B cell (primary cell): ENCODE measurements around the gene SH2B2. TPM values are rescaled to one million over a fixed set of nuclear protein-coding genes. Genes with fewer than 3 reads are reported as not detected.

Source experiments
- ATAC-seq: fragments of 200-7000 bp; cut with Tn5 transposase; one replicate; pipeline ENCODE4 v1.10.0; 2021; ENCODE audit warnings: low read depth, mild to moderate bottlenecking, moderate number of reproducible peaks, moderate library complexity
- CTCF ChIA-PET: fragments of 350-600 bp; sonication (Branson Sonifier 250); formaldehyde crosslinking; loops from one replicate; lab custom pipeline; 2021; ENCODE audit warnings: antibody characterized with exemption, inconsistent platforms; lab: Charles Lee
- POLR2A ChIA-PET: fragments of 350-600 bp; sonication (Branson Sonifier 250); formaldehyde crosslinking; loops from one replicate; lab custom pipeline; 2021; ENCODE audit warnings: antibody characterized with exemption; lab: Charles Lee
- DNase-seq: peaks from one replicate; pipeline ENCODE4 v3.0.0; 2013
- H2AFZ ChIP-seq: 2 replicates; pipeline ENCODE4 v1.6.1; 2012; ENCODE audit warnings: mild to moderate bottlenecking, low read depth, low read length; ENCODE audit not compliant: insufficient read depth, poor library complexity, severe bottlenecking
- H3K27ac ChIP-seq, 2 donors: 1 replicate in 1 of 2; 2 replicates in 1 of 2; pipeline ENCODE4 v1.5.1; 2012 to 2013; ENCODE audit warnings: low read length in 2 of 2, mild to moderate bottlenecking in 2 of 2, moderate library complexity in 1 of 2
- H3K27me3 ChIP-seq, 4 experiments: fragments of 200-600 bp in 1 of 4; sonication (generic) in 1 of 4; replicated peaks in 1 of 4; 1 replicate in 2 of 4; 2 replicates in 2 of 4; pipeline versions ENCODE4 v1.6.1 to v1.7.0; 2013 to 2016; ENCODE audit warnings: low read length in 3 of 4, mild to moderate bottlenecking in 2 of 4, mixed read lengths in 1 of 4, moderate library complexity in 1 of 4; ENCODE audit not compliant: insufficient read depth in 4 of 4, control insufficient read depth in 3 of 4; ENCODE audit errors: control extremely low read depth in 1 of 4
- H3K36me3 ChIP-seq, 2 experiments: replicated peaks in 1 of 2; 1 replicate in 1 of 2; 2 replicates in 1 of 2; pipeline versions ENCODE4 v1.6.1 to v1.7.1; 2013; ENCODE audit warnings: low read length in 1 of 2; ENCODE audit not compliant: insufficient read depth in 2 of 2, control insufficient read depth in 1 of 2; ENCODE audit errors: control extremely low read depth in 1 of 2, extremely low read depth in 1 of 2
- H3K4me1 ChIP-seq, 2 donors: fragments of 200-600 bp in 1 of 2; sonication (generic) in 1 of 2; 1 replicate in 1 of 2; 2 replicates in 1 of 2; pipeline versions ENCODE4 v1.5.1 to v1.6.1; 2013 to 2017; ENCODE audit warnings: low read length in 2 of 2; ENCODE audit not compliant: control insufficient read depth in 2 of 2, insufficient read depth in 2 of 2
- H3K4me2 ChIP-seq: replicated peaks from 2 replicates; pipeline ENCODE3; 2012; ENCODE audit warnings: mild to moderate bottlenecking, low read depth, low read length; ENCODE audit not compliant: poor library complexity, severe bottlenecking
- H3K4me3 ChIP-seq, 5 experiments: fragments of 200-600 bp in 1 of 5; sonication (generic) in 1 of 5; 1 replicate in 3 of 5; 2 replicates in 2 of 5; pipeline versions ENCODE4 v1.5.1 to v1.7.0; 2011 to 2016; ENCODE audit warnings: low read length in 4 of 5, mild to moderate bottlenecking in 4 of 5, low read depth in 2 of 5, control low read depth in 1 of 5, moderate library complexity in 1 of 5; ENCODE audit not compliant: insufficient read depth in 1 of 5; ENCODE audit errors: control extremely low read depth in 1 of 5, extremely low read depth in 1 of 5
- H3K79me2 ChIP-seq: fragments of 200-600 bp; sonication (generic); one replicate; pipeline ENCODE4 v1.6.0; 2016; ENCODE audit warnings: low read length; ENCODE audit not compliant: control insufficient read depth, insufficient read depth
- H3K9ac ChIP-seq: fragments of 200-600 bp; sonication (generic); 2 replicates; pipeline ENCODE4 v1.6.1; 2017; ENCODE audit warnings: mild to moderate bottlenecking, low read length, moderate library complexity
- H3K9me3 ChIP-seq, 3 donors: one replicate each; pipeline versions ENCODE4 v1.6.1 to v1.7.1; 2013; ENCODE audit warnings: low read length in 2 of 3; ENCODE audit not compliant: control insufficient read depth in 2 of 3, insufficient read depth in 1 of 3; ENCODE audit errors: control extremely low read depth in 1 of 3
- H4K20me1 ChIP-seq: 2 replicates; pipeline ENCODE4 v1.6.0; 2012; ENCODE audit warnings: mild to moderate bottlenecking, low read length; ENCODE audit not compliant: insufficient read depth, control insufficient read depth, poor library complexity, severe bottlenecking
- H3K27ac Mint-ChIP-seq: one replicate; pipeline ENCODE4 v1.8.0; 2021; ENCODE audit warnings: mixed read lengths
- H3K27me3 Mint-ChIP-seq: one replicate; pipeline ENCODE4 v1.8.0; 2021; ENCODE audit warnings: mixed read lengths
- H3K4me1 Mint-ChIP-seq: one replicate; pipeline ENCODE4 v1.8.0; 2021; ENCODE audit warnings: mixed read lengths
- H3K4me3 Mint-ChIP-seq: one replicate; pipeline ENCODE4 v1.8.0; 2021; ENCODE audit warnings: mixed read lengths
- H3K9me3 Mint-ChIP-seq: one replicate; pipeline ENCODE4 v1.8.0; 2022; ENCODE audit warnings: mixed read lengths; ENCODE audit not compliant: insufficient read depth
- EZH2 ChIP-seq: IDR thresholded peaks from 2 replicates; pipeline ENCODE4 v1.6.1; 2012; ENCODE audit warnings: borderline replicate concordance, low read depth, mild to moderate bottlenecking, moderate library complexity, low read length; ENCODE audit not compliant: insufficient read depth, poor library complexity, severe bottlenecking
- WGBS: methylation state at CpG from one replicate; pipeline ENCODE4 v1.1.5; 2013; ENCODE audit warnings: missing lambda C conversion rate; ENCODE audit not compliant: insufficient coverage; 5-methylcytosine and 5-hydroxymethylcytosine counted together
- intact Hi-C: fragments of 100-400 bp; cut with micrococcal nuclease; formaldehyde crosslinking; loops from one replicate; pipeline ENCODE4 v1.10.0; 2022
- polyA plus RNA-seq: library from polyadenylated mRNA; depleted of rRNA; stranded (reverse); fragments of >200 nt; gene quantifications from 2 replicates; pipeline ENCODE4 v1.2.3, GENCODE V29; 2012
- total RNA-seq, 2 donors: library from RNA; stranded (reverse); fragments of 120-200 nt in 1 of 2; gene quantifications; 1 replicate in 1 of 2; 2 replicates in 1 of 2; pipeline versions ENCODE4 v1.2.3 to v1.2.4, GENCODE V29; 2013 to 2022
- TF ChIP-seq, protein P1 (sequence below): fragments of 200-600 bp; IDR thresholded peaks from one replicate; pipeline ENCODE4 v1.8.0; 2022; ENCODE audit warnings: antibody characterized with exemption, mild to moderate bottlenecking

The SH2B2 gene
- total and polyA plus RNA-seq, 2 donors (not counting 1 experiment from before 2014, with no cell fraction given): 41.2 to 95.4 TPM

DNA sequence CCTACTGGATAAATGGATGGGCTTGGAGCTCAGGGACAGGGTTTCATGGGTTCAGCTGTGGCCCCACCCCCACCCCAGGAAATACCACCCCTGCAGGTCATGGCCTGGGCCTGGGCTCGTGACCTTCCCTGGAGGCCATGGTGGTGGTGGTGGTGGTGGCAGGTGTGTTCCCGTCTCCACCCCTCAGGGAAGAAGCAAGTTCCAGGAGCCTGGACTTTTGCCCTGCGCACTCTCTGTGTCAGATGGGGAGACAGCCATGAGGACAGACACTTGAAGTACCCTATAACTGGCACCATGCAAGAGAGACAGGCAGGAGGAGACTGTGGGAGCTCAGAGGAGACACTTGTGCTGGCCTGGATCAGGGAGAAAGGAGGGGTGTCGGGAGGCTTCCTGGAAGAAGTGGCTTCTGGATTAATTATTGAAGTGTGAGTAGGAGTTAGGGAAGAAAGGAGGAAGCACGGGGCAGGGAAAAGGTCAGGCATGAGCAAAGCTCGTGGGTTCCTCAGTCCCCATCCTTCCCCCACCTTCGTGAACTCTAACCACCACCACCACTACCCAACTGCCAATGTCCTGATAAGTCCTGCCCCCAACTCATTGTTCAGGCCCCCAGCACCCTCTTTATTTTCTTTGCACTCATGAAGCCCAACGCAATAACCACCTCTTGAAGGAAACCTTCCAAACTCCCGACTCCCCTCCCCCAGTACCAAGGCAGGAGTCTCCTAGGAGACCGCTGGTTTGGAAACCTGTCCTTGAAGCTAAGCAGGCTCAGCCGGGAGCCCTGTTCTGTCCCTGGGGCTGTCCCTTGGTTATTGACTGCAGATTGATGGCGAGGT is 8.9 kb downstream of the SH2B2 start:
- H3K4me1 ChIP-seq: peaks cover 55 to 66% of the 10 kb centered on the region in 2 donors
- 77% methylated on average over 9 of the region's 12 CpGs for WGBS
- Mint-ChIP-seq H3K27ac (peak overlapping the region; percentile 80), H3K4me1 (peaks cover 80% of the 10 kb centered on the region), H3K9me3 (no peaks in the 10 kb centered on the region), H3K27me3 (no peaks in the 10 kb centered on the region), H3K4me3 (peak overlapping the region; percentile 19)
- peak overlapping the region in 1 of 2 donors; percentile 60 for H3K27ac ChIP-seq
- peaks cover 93% of the 10 kb centered on the region for H4K20me1 ChIP-seq
- H3K36me3 ChIP-seq: peaks cover 0 to 21% of the 10 kb centered on the region in 2 experiments
- H3K4me2 ChIP-seq: peak overlapping the region; percentile 60
- DNase-seq: no peak
- ChIA-PET POLR2A (interaction anchor here (1.0 kb wide), 1 partner anchor 11 kb away, joined by 3 read pairs; no protein-coding TSS in a partner anchor), CTCF (interaction anchor here (1.0 to 1.1 kb wide), 2 partner anchors 12 to 25 kb away, joined by 3 to 4 read pairs; no protein-coding TSS in a partner anchor)
- no peaks in the 10 kb centered on the region for H3K27me3 ChIP-seq
- no peak overlapping the region for H3K9ac ChIP-seq
- no peaks in the 10 kb centered on the region for H3K9me3 ChIP-seq
- H3K4me3 ChIP-seq: no peak overlapping the region
- no peak for TF ChIP-seq EZH2
- TF ChIP-seq, protein P1, sequence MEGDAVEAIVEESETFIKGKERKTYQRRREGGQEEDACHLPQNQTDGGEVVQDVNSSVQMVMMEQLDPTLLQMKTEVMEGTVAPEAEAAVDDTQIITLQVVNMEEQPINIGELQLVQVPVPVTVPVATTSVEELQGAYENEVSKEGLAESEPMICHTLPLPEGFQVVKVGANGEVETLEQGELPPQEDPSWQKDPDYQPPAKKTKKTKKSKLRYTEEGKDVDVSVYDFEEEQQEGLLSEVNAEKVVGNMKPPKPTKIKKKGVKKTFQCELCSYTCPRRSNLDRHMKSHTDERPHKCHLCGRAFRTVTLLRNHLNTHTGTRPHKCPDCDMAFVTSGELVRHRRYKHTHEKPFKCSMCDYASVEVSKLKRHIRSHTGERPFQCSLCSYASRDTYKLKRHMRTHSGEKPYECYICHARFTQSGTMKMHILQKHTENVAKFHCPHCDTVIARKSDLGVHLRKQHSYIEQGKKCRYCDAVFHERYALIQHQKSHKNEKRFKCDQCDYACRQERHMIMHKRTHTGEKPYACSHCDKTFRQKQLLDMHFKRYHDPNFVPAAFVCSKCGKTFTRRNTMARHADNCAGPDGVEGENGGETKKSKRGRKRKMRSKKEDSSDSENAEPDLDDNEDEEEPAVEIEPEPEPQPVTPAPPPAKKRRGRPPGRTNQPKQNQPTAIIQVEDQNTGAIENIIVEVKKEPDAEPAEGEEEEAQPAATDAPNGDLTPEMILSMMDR: no peak
- intact Hi-C loops: no loop called here
- no peak overlapping the region for H2AFZ ChIP-seq
- ATAC-seq: no peak
- H3K79me2 ChIP-seq: peaks cover 98% of the 10 kb centered on the region

DNA sequence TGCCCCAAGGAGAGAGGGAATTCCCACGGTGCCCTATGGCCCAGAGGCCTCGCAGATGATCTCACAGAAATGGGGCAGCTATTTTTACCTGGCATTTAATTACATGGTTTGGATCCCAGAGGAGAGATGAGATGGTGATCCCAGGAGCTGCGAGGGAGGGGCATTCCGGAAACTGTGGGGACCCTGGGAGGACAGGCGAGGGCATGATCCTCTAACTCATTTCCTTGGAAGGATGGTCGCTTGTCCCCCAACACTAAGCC is 9.4 kb downstream of the SH2B2 start:
- intact Hi-C loops: no loop called here
- Histone ChIP-seq H3K27me3 (no peaks in the 10 kb centered on the region), H4K20me1 (peaks cover 93% of the 10 kb centered on the region), H3K4me2 (peak overlapping the region; percentile 60), H3K9ac (no peak overlapping the region), H3K4me3 (no peak overlapping the region), H3K36me3 (peaks cover 0 to 22% of the 10 kb centered on the region in 2 experiments), H3K79me2 (peaks cover 97% of the 10 kb centered on the region), H3K27ac (peak overlapping the region in 1 of 2 donors; percentile 60), H3K4me1 (peaks cover 49 to 61% of the 10 kb centered on the region in 2 donors), H2AFZ (no peak overlapping the region), H3K9me3 (no peaks in the 10 kb centered on the region)
- no peaks in the 10 kb centered on the region for H3K9me3 Mint-ChIP-seq
- no peak for ATAC-seq
- peak overlapping the region; percentile 80 for H3K27ac Mint-ChIP-seq
- POLR2A ChIA-PET: interaction anchor here (1.0 kb wide), 1 partner anchor 11 kb away, joined by 3 read pairs; no protein-coding TSS in a partner anchor
- TF ChIP-seq, protein P1: no peak
- no peak for TF ChIP-seq EZH2
- DNase-seq: no peak
- WGBS: 89% methylated on average over 6 of the region's 6 CpGs
- CTCF ChIA-PET: interaction anchor here (0.7 to 1.0 kb wide), 2 partner anchors 11 to 16 kb away, joined by 3 to 4 read pairs; no protein-coding TSS in a partner anchor
- no peaks in the 10 kb centered on the region for H3K27me3 Mint-ChIP-seq
- H3K4me3 Mint-ChIP-seq: no peak overlapping the region
- peaks cover 74% of the 10 kb centered on the region for H3K4me1 Mint-ChIP-seq
